ENCODE results near the gene PKM.
A peak's percentile ranks its signal among the peaks of the same experiment; 100 is the strongest.
"Not testable (repeated sequence)": the region's sequence is repeated elsewhere in the genome, so short reads cannot be mapped to it uniquely, and the experiment has no call there.

PKM gene

GRCh38 chr15:72176159-72176558 is 54.8 kb downstream of the PKM start:
- ATAC-seq: no peak

GRCh38 chr15:72175186-72176044 is 55.6 kb downstream of the PKM start:
- ATAC-seq (peak; percentile 20), DNase-seq (no peak)

More at GRCh38 chr15:72176159-72176558, 54.8 kb downstream of the PKM start:
- DNase-seq: no peak

GRCh38 chr15:72174551-72175165 is 56.3 kb downstream of the PKM start:
- ATAC-seq (peak; percentile 9), DNase-seq (no peak)

- DNase-seq (no peak), ATAC-seq (no peak)
Observed at GRCh38 chr15:72173864-72174550, 57.0 kb downstream of the PKM start.

- ATAC-seq: no peak
- no peak for DNase-seq
Observed at GRCh38 chr15:72173401-72173800, 57.6 kb downstream of the PKM start.

- DNase-seq (no peak), ATAC-seq (no peak)
Observed at GRCh38 chr15:72172796-72173195, 58.2 kb downstream of the PKM start.

GRCh38 chr15:72171978-72172377 is 59.0 kb downstream of the PKM start:
- not testable (repeated sequence) for DNase-seq, ATAC-seq

- no peak for ATAC-seq
- no peak for DNase-seq
Observed at GRCh38 chr15:72170691-72171090, 60.3 kb downstream of the PKM start.

- no peak for DNase-seq
- ATAC-seq: no peak
Observed at GRCh38 chr15:72169921-72170611, 60.9 kb downstream of the PKM start.

- ATAC-seq: no peak
Observed at GRCh38 chr15:72169236-72169920, 61.6 kb downstream of the PKM start.

GRCh38 chr15:72168808-72169190 is 62.2 kb downstream of the PKM start:
- ATAC-seq: no peak

More at GRCh38 chr15:72169236-72169920, 61.6 kb downstream of the PKM start:
- DNase-seq: no peak

GRCh38 chr15:72168131-72168807 is 62.7 kb downstream of the PKM start:
- ATAC-seq: peak; percentile 20

More at GRCh38 chr15:72168808-72169190, 62.2 kb downstream of the PKM start:
- no peak for DNase-seq

GRCh38 chr15:72167445-72167844 is 63.5 kb downstream of the PKM start:
- DNase-seq (no peak), ATAC-seq (no peak)

More at GRCh38 chr15:72168131-72168807, 62.7 kb downstream of the PKM start:
- no peak for DNase-seq

GRCh38 chr15:72166716-72167417 is 64.1 kb downstream of the PKM start:
- no peak for DNase-seq
- no peak for ATAC-seq

- ATAC-seq: no peak
- no peak for DNase-seq
Observed at GRCh38 chr15:72163719-72164118, 67.3 kb downstream of the PKM start.

GRCh38 chr15:72162569-72162968 is 68.4 kb downstream of the PKM start:
- no peak for DNase-seq
- ATAC-seq: no peak

- no peak for DNase-seq
- no peak for ATAC-seq
Observed at GRCh38 chr15:72161361-72162132, 69.4 kb downstream of the PKM start.

- DNase-seq (no peak), ATAC-seq (no peak)
Observed at GRCh38 chr15:72160696-72161245, 70.2 kb downstream of the PKM start.

- ATAC-seq (no peak), DNase-seq (no peak)
Observed at GRCh38 chr15:72156928-72157327, 74.1 kb downstream of the PKM start.
